HEK293 (cell line): Measurements from ENCODE around the gene SATL1.

Source experiments
- CTCF ChIA-PET: fragments of 350-600 bp; formaldehyde crosslinking; extraction: SDS; loops from one replicate; lab custom pipeline; 2021; ENCODE audit warnings: antibody characterized with exemption; lab: Yijun Ruan, JAX
- POLR2A ChIA-PET: fragments of 300-600 bp; formaldehyde crosslinking; extraction: SDS; loops from one replicate; lab custom pipeline; 2020; ENCODE audit warnings: antibody characterized with exemption, inconsistent platforms; lab: Yijun Ruan, JAX
- H3K27ac ChIP-seq: fragments of 200-500 bp; sonication (Bioruptor generic); 2 replicates; pipeline ENCODE4 v1.5.1; 2014; ENCODE audit warnings: low read depth, low read length, control low read depth, inconsistent platforms; ENCODE audit errors: extremely low read depth
- H3K36me3 ChIP-seq, 2 experiments: fragments of 200-500 bp in 1 of 2; sonication (Bioruptor generic) in 1 of 2; 1 replicate in 1 of 2; 2 replicates in 1 of 2; pipeline ENCODE4 v1.5.1; 2014 to 2017; ENCODE audit warnings: inconsistent platforms in 2 of 2, low read length in 2 of 2; ENCODE audit not compliant: control insufficient read depth in 2 of 2, insufficient read depth in 1 of 2
- H3K4me1 ChIP-seq: fragments of 200-500 bp; sonication (Bioruptor generic); 2 replicates; pipeline ENCODE4 v1.5.1; 2014; ENCODE audit warnings: mild to moderate bottlenecking, low read length, inconsistent platforms; ENCODE audit not compliant: control insufficient read depth, insufficient read depth
- H3K4me3 ChIP-seq: 2 replicates; pipeline ENCODE4 v1.5.1; 2011; ENCODE audit warnings: low read depth, mild to moderate bottlenecking, control low read depth, low read length, moderate library complexity
- H3K9me3 ChIP-seq: fragments of 200-500 bp; sonication (Bioruptor generic); 2 replicates; pipeline ENCODE4 v1.5.1; 2014; ENCODE audit warnings: low read depth, low read length, inconsistent platforms; ENCODE audit not compliant: control insufficient read depth, insufficient read depth
- GLIS2 ChIP-seq: fragments of 450-650 bp; formaldehyde crosslinking; IDR thresholded peaks from 2 replicates; pipeline ENCODE4 v1.5.1; 2016; ENCODE audit warnings: missing biosample characterization, missing genetic modification characterization
- MZF1 ChIP-seq: fragments of 450-650 bp; formaldehyde crosslinking; IDR thresholded peaks from 2 replicates; pipeline ENCODE4 v1.5.1; 2017; ENCODE audit warnings: missing biosample characterization, missing genetic modification characterization, borderline replicate concordance
- OSR2 ChIP-seq: fragments of 450-650 bp; formaldehyde crosslinking; IDR thresholded peaks from 2 replicates; pipeline ENCODE4 v1.5.1; 2016; ENCODE audit warnings: missing biosample characterization, missing genetic modification characterization
- REPIN1 ChIP-seq: fragments of 450-650 bp; formaldehyde crosslinking; IDR thresholded peaks from 2 replicates; pipeline ENCODE4 v1.5.1; 2017; ENCODE audit warnings: missing biosample characterization, missing genetic modification characterization, low read depth
- TCF7L2 ChIP-seq: IDR thresholded peaks from 2 replicates; pipeline ENCODE4 v1.6.1; 2011; ENCODE audit warnings: low read depth, mild to moderate bottlenecking, inconsistent platforms, low read length, moderate library complexity, borderline replicate concordance
- YY1 ChIP-seq: fragments of 450-650 bp; formaldehyde crosslinking; IDR thresholded peaks from 2 replicates; pipeline ENCODE4 v1.5.1; 2018; ENCODE audit warnings: missing biosample characterization, missing genetic modification characterization
- ZNF157 ChIP-seq: fragments of 450-650 bp; formaldehyde crosslinking; IDR thresholded peaks from 2 replicates; pipeline ENCODE4 v1.5.1; 2016; ENCODE audit warnings: missing biosample characterization, missing genetic modification characterization
- ZNF184 ChIP-seq: fragments of 450-650 bp; IDR thresholded peaks from 2 replicates; pipeline ENCODE4 v1.5.1; 2018; ENCODE audit warnings: missing biosample characterization, mild to moderate bottlenecking, missing genetic modification characterization
- ZNF274 ChIP-seq, 2 experiments: fragments of 200-500 bp in 1 of 2; fragments of 450-650 bp in 1 of 2; sonication (Bioruptor generic) in 1 of 2; formaldehyde crosslinking in 1 of 2; IDR thresholded peaks; 2 replicates each; pipeline versions ENCODE4 v1.5.1 to v1.6.1; 2014 to 2016; ENCODE audit warnings: borderline replicate concordance in 1 of 2, inconsistent platforms in 1 of 2, low read length in 1 of 2, missing biosample characterization in 1 of 2, missing genetic modification characterization in 1 of 2
- ZNF311 ChIP-seq: fragments of 450-650 bp; formaldehyde crosslinking; IDR thresholded peaks from 2 replicates; pipeline ENCODE4 v1.5.1; 2017; ENCODE audit warnings: missing biosample characterization, missing genetic modification characterization, borderline replicate concordance
- ZNF529 ChIP-seq: fragments of 450-650 bp; formaldehyde crosslinking; IDR thresholded peaks from 2 replicates; pipeline ENCODE4 v1.5.1; 2017; ENCODE audit warnings: missing genetic modification characterization, missing biosample characterization; ENCODE audit not compliant: insufficient replicate concordance
- ZNF561 ChIP-seq: fragments of 450-650 bp; IDR thresholded peaks from 2 replicates; pipeline ENCODE4 v1.5.1; 2018; ENCODE audit warnings: missing biosample characterization, missing genetic modification characterization, borderline replicate concordance
- ZNF600 ChIP-seq: fragments of 450-650 bp; formaldehyde crosslinking; IDR thresholded peaks from 2 replicates; pipeline ENCODE4 v1.5.1; 2016; ENCODE audit warnings: missing biosample characterization, missing genetic modification characterization
- ZNF664 ChIP-seq: fragments of 450-650 bp; formaldehyde crosslinking; IDR thresholded peaks from 2 replicates; pipeline ENCODE4 v1.5.1; 2016; ENCODE audit warnings: missing biosample characterization, missing genetic modification characterization
- ZNF76 ChIP-seq: fragments of 450-650 bp; formaldehyde crosslinking; IDR thresholded peaks from 2 replicates; pipeline ENCODE4; 2016; ENCODE audit warnings: low read depth, missing biosample characterization, missing genetic modification characterization, borderline replicate concordance
- ZNF843 ChIP-seq: fragments of 450-650 bp; formaldehyde crosslinking; IDR thresholded peaks from 2 replicates; pipeline ENCODE4 v1.5.1; 2016; ENCODE audit warnings: missing biosample characterization, missing genetic modification characterization
- TF ChIP-seq, protein P1 (sequence below): fragments of 450-650 bp; formaldehyde crosslinking; IDR thresholded peaks from 2 replicates; pipeline ENCODE4 v1.5.1; 2016; ENCODE audit warnings: missing biosample characterization, missing genetic modification characterization
- TF ChIP-seq, protein P2 (sequence below): fragments of 450-650 bp; formaldehyde crosslinking; IDR thresholded peaks from 2 replicates; pipeline ENCODE4 v1.5.1; 2017; ENCODE audit warnings: missing biosample characterization, missing genetic modification characterization
- TF ChIP-seq, protein P3 (sequence below): fragments of 450-650 bp; formaldehyde crosslinking; IDR thresholded peaks from 2 replicates; pipeline ENCODE4 v1.5.1; 2016; ENCODE audit warnings: missing biosample characterization, missing genetic modification characterization, low read depth

SATL1 gene

DNA sequence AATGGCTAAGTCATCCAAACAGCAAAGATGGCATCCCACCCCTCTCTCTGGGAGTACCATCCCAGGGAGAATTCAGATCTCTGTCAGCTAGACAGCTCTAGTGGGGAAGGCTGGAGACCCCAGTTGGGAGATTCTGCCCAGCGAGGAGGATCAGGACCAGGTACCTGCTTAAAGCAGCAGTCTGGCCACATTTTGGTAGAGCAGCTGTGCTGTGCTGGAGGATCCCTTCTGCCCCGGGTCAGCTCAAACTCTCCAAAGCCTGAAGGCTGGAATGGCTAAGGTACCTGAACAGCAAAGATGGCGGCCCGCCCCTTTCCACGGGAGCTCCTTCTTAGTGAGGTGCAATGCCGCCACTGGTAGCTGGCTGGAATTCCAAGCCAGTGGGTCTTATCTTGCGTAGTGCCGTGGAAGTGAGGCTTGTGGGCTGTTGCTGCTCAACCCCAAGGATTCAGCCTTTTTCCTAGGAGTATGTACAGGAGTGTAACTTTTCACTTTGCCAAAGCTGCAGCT lies 40.1 kb downstream of the SATL1 start (continued):
- TF ChIP-seq, protein P1, sequence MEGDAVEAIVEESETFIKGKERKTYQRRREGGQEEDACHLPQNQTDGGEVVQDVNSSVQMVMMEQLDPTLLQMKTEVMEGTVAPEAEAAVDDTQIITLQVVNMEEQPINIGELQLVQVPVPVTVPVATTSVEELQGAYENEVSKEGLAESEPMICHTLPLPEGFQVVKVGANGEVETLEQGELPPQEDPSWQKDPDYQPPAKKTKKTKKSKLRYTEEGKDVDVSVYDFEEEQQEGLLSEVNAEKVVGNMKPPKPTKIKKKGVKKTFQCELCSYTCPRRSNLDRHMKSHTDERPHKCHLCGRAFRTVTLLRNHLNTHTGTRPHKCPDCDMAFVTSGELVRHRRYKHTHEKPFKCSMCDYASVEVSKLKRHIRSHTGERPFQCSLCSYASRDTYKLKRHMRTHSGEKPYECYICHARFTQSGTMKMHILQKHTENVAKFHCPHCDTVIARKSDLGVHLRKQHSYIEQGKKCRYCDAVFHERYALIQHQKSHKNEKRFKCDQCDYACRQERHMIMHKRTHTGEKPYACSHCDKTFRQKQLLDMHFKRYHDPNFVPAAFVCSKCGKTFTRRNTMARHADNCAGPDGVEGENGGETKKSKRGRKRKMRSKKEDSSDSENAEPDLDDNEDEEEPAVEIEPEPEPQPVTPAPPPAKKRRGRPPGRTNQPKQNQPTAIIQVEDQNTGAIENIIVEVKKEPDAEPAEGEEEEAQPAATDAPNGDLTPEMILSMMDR (tag by site-specific recombination): no peak

DNA sequence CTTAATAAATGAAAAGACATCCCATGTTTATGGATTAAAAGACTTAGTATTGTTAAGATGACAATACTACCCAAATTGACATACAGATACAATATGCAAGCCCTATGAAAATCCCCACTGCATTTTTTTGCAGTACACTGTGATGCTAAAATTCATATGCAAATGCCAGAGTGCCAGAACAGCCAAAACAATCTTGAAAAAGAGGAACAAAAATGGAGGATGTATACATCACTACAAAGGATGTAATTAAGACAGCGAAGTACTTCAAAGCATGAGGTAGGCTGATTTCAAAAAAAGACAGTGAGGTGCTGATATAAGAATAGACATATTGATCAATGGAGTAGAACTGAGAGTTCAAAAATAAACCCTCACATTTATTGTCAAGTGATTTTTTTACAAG lies 47.3 kb downstream of the SATL1 start:
- Histone ChIP-seq H3K36me3 (no peaks in the 10 kb centered on the region), H3K27ac (no peak overlapping the region), H3K4me1 (no peaks in the 10 kb centered on the region), H3K4me3 (no peak overlapping the region), H3K9me3 (no peaks in the 10 kb centered on the region; the same call in none of the 2 replicates)
- ChIA-PET POLR2A (no interaction called here), CTCF (interaction anchor here (0.7 kb wide), 1 partner anchor 18 kb away, joined by 3 read pairs; no protein-coding TSS in a partner anchor)
- TF ChIP-seq ZNF843 (tag by site-specific recombination) (no peak), ZNF184 (tag by site-specific recombination) (no peak), ZNF311 (no peak), ZNF76 (no peak), ZNF561 (tag by site-specific recombination) (no peak), YY1 (no peak), ZNF274 (IDR thresholded peaks at IDR 0.05; ENCODE audit: low read length) (no peak), ZNF274 (tag by site-specific recombination; IDR thresholded peaks at IDR 0.05; ENCODE audit: borderline replicate concordance) (no peak), TCF7L2 (no peak), ZNF157 (no peak), GLIS2 (tag by site-specific recombination) (no peak), ZNF529 (no peak), OSR2 (tag by site-specific recombination) (no peak), ZNF600 (tag by site-specific recombination) (no peak), REPIN1 (tag by site-specific recombination) (no peak), MZF1 (no peak), ZNF664 (no peak)
- TF ChIP-seq, protein P2, sequence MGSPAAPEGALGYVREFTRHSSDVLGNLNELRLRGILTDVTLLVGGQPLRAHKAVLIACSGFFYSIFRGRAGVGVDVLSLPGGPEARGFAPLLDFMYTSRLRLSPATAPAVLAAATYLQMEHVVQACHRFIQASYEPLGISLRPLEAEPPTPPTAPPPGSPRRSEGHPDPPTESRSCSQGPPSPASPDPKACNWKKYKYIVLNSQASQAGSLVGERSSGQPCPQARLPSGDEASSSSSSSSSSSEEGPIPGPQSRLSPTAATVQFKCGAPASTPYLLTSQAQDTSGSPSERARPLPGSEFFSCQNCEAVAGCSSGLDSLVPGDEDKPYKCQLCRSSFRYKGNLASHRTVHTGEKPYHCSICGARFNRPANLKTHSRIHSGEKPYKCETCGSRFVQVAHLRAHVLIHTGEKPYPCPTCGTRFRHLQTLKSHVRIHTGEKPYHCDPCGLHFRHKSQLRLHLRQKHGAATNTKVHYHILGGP: no peak
- TF ChIP-seq, protein P1 (tag by site-specific recombination): no peak
- TF ChIP-seq, protein P3, sequence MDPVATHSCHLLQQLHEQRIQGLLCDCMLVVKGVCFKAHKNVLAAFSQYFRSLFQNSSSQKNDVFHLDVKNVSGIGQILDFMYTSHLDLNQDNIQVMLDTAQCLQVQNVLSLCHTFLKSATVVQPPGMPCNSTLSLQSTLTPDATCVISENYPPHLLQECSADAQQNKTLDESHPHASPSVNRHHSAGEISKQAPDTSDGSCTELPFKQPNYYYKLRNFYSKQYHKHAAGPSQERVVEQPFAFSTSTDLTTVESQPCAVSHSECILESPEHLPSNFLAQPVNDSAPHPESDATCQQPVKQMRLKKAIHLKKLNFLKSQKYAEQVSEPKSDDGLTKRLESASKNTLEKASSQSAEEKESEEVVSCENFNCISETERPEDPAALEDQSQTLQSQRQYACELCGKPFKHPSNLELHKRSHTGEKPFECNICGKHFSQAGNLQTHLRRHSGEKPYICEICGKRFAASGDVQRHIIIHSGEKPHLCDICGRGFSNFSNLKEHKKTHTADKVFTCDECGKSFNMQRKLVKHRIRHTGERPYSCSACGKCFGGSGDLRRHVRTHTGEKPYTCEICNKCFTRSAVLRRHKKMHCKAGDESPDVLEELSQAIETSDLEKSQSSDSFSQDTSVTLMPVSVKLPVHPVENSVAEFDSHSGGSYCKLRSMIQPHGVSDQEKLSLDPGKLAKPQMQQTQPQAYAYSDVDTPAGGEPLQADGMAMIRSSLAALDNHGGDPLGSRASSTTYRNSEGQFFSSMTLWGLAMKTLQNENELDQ (tag by site-specific recombination): no peak
